Fibroblast of pulmonary artery (primary cell): Measurements from ENCODE around the gene OSBP2.

Experiments
- DNase-seq: peaks from one replicate; pipeline ENCODE4 v3.0.0-alpha.2; 2010; ENCODE audit warnings: low read depth
- H3K4me3 ChIP-seq: replicated peaks from 2 replicates; pipeline ENCODE4 v1.5.1; 2011; ENCODE audit warnings: low read depth, mild to moderate bottlenecking, control low read depth, low read length, moderate library complexity
- TF ChIP-seq, protein P1 (sequence below): IDR thresholded peaks from 2 replicates; pipeline ENCODE4 v1.5.1; 2011; ENCODE audit warnings: mild to moderate bottlenecking, control low read depth, low read length, inconsistent platforms; ENCODE audit errors: missing control alignments

Gene OSBP2

DNA sequence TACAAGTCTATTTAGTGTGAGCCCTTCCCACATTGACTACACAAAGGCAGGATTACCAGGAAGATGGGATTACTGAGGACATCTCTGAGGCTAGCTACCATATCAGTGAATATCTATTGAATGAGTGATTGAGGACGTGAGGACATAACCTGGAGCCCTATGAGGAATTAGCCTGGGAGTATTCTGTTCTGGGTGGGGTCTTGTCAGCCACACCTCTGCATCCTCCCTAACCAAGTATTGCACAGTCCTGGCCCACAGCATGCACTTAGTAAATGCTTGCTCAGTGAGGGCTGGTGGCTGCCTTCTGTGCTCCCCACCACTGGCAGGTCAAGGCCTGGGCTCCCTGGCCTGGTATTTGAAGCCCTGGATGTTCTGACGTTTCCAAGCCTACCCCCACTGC lies 41.8 kb upstream of the OSBP2 start:
- no peak overlapping the region for H3K4me3 ChIP-seq
- TF ChIP-seq, protein P1, sequence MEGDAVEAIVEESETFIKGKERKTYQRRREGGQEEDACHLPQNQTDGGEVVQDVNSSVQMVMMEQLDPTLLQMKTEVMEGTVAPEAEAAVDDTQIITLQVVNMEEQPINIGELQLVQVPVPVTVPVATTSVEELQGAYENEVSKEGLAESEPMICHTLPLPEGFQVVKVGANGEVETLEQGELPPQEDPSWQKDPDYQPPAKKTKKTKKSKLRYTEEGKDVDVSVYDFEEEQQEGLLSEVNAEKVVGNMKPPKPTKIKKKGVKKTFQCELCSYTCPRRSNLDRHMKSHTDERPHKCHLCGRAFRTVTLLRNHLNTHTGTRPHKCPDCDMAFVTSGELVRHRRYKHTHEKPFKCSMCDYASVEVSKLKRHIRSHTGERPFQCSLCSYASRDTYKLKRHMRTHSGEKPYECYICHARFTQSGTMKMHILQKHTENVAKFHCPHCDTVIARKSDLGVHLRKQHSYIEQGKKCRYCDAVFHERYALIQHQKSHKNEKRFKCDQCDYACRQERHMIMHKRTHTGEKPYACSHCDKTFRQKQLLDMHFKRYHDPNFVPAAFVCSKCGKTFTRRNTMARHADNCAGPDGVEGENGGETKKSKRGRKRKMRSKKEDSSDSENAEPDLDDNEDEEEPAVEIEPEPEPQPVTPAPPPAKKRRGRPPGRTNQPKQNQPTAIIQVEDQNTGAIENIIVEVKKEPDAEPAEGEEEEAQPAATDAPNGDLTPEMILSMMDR: no peak
- no peak for DNase-seq

DNA sequence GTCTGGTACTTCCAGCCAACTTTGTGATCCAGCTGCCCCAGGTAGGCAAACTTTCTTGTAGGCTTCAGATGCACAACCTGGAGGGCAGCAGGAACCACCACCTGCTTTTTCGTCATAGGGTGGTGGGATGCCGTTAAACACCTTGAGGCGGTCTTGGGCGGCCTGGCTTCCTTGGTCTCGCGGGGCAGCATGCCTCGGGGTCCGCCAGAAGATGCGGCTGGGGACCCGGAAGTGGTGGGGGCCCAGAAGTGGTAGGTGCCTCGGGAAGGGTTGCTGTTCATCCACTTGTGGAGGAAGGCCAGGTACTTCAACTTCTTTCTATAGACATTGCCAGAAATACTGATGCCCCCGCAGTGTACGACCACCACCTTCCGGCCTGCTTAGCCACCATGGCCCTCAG lies 40.3 kb upstream of the OSBP2 start:
- H3K4me3 ChIP-seq: no peak overlapping the region
- no peak for DNase-seq
- TF ChIP-seq, protein P1: no peak

DNA sequence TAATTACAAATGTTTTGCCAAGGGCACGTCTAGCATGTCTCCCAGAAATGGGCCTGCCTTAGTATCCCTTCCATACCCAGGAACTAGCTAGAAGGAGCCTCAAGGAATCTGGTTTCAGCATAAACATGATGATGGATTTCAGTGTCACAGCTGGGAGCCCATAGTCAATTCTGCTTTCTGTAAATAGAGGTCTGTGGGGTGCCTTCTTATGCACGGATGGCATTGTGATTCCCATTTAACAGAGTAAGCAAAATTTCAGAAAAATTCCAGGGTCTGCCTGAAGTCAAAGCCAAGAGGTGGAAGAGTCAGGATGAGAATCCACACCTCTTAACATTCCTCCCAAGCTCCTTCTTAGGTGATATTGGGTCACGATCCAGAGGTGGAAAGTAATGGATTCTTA lies 39.1 kb upstream of the OSBP2 start:
- TF ChIP-seq, protein P1: no peak
- no peak for DNase-seq
- no peak overlapping the region for H3K4me3 ChIP-seq

DNA sequence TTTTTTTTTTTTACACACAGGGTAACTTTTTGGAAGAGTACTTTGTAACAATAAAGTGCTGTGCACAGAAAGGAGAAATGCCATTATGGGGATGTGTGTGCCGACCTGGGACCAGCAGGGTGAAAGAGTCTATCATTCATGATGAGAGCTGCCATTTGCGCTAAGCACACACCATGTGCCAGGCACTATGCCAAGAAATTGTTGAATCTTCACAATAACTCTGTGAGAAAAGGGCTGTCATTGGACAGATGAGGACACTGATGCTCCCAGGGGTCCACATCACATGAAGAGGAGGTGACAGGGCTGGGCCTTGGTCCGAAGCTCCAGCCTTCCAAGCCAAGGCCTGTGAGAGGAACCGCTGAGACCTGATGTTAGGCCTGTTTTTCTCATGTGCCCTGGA lies 32.6 kb upstream of the OSBP2 start:
- no peak for DNase-seq
- H3K4me3 ChIP-seq: no peak overlapping the region
- TF ChIP-seq, protein P1: no peak

DNA sequence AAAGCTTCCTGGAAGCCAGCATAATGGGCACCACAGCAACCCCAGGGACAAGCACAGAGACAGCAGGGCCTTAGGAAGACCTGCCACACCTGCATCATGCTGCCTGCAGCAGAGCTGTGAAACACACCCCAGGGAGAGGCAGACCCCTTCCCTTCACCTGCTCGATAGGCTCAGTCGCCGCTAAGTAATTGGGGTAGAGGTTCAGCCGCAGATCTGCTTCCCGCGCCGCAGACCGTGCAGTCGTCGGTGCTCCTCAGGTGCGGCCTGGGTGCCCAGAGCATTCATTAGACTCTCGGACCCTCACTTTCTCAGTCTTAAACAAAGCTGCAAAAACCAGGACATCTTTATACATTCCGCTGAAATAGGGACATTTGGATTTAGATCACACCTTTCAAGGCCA lies 29.9 kb upstream of the OSBP2 start:
- H3K4me3 ChIP-seq: no peak overlapping the region
- TF ChIP-seq, protein P1: no peak
- DNase-seq: no peak

DNA sequence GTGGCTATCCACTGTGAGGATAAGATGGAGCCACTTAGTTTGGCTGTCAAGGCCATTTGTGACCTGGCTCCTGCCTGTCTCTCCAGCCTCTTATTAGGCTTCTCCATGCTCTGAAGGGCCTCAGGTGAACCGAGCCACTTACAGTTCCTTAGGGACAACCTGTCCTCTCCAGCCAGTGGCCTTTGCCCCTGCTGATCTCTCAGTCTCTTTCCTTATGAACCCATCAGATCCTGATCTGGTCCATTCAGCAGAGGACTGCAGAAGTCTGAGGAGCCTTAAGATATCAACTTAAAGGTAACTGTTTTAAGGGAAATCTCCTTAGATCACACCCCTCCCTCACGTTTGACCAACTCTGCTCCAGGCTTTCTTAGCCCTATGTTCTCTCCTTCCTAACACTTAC lies 29.4 kb upstream of the OSBP2 start:
- TF ChIP-seq, protein P1: no peak
- no peak overlapping the region for H3K4me3 ChIP-seq
- DNase-seq: no peak

DNA sequence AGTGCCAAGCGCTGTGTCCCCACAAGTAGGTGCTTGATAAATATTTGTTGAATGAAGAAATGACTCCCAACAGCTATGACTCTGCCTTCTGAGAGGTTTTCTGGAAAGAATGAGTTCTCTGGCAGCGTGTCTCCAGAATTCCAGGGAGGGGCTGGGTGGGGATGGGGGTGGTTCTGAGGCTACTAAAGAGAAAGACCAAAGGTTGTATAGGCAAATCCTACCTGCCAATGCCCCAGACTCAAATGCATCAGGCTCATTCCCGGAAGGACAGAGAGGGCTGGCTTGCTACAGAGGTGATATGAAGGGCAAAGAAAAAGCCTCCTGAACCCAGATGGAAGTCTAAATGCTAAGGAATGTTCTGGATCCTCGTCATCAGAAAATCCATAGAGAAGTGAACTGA lies 28.9 kb upstream of the OSBP2 start:
- DNase-seq: no peak
- TF ChIP-seq, protein P1: no peak
- no peak overlapping the region for H3K4me3 ChIP-seq
